Smooth muscle cell (in vitro differentiated cells): Measurements from ENCODE around the gene CA10. TPM values are rescaled to one million over a fixed set of nuclear protein-coding genes. Genes with fewer than 3 reads are reported as not detected.

ENCODE experiments used
- DNase-seq: peaks from one replicate; lab custom pipeline; 2025; ENCODE audit not compliant: unreplicated experiment; lab: John Stamatoyannopoulos, UW
- H2AFZ ChIP-seq: fragments of 200-600 bp; sonication (generic); 2 replicates; pipeline ENCODE4 v1.6.0; 2016; ENCODE audit warnings: antibody characterized with exemption, low read depth, mild to moderate bottlenecking
- H3F3A ChIP-seq: fragments of 200-600 bp; sonication (generic); 2 replicates; pipeline ENCODE4 v1.6.0; 2017; ENCODE audit warnings: antibody characterized with exemption, low read depth
- H3K27ac ChIP-seq: fragments of 200-600 bp; sonication (generic); 2 replicates; pipeline ENCODE4 v1.5.1; 2016; ENCODE audit warnings: low read depth, mild to moderate bottlenecking
- H3K27me3 ChIP-seq: fragments of 200-600 bp; sonication (generic); 2 replicates; pipeline ENCODE4 v1.6.1; 2016; ENCODE audit warnings: low read depth, mild to moderate bottlenecking
- H3K36me3 ChIP-seq: fragments of 200-600 bp; sonication (generic); 2 replicates; pipeline ENCODE4 v1.5.1; 2016; ENCODE audit warnings: low read depth
- H3K4me1 ChIP-seq: fragments of 200-600 bp; sonication (generic); 2 replicates; pipeline ENCODE4 v1.5.1; 2016; ENCODE audit warnings: low read depth
- H3K4me2 ChIP-seq: fragments of 200-600 bp; sonication (generic); 2 replicates; pipeline ENCODE4 v1.6.0; 2016; ENCODE audit warnings: mild to moderate bottlenecking
- H3K4me3 ChIP-seq: fragments of 200-600 bp; sonication (generic); 2 replicates; pipeline ENCODE4 v1.5.1; 2016; ENCODE audit warnings: mild to moderate bottlenecking
- H3K79me2 ChIP-seq: fragments of 200-600 bp; sonication (generic); 2 replicates; pipeline ENCODE4 v1.6.0; 2016; ENCODE audit warnings: low read depth, mild to moderate bottlenecking
- H3K9ac ChIP-seq: fragments of 200-600 bp; sonication (generic); 2 replicates; pipeline ENCODE4 v1.6.0; 2016; ENCODE audit warnings: low read depth
- H3K9me3 ChIP-seq: fragments of 200-600 bp; sonication (generic); replicated peaks from 2 replicates; pipeline ENCODE4 v1.5.1; 2016; ENCODE audit warnings: low read depth
- H4K20me1 ChIP-seq: fragments of 200-600 bp; sonication (generic); 2 replicates; pipeline ENCODE4 v1.6.0; 2016; ENCODE audit warnings: low read depth
- WGBS: methylation state at CpG from one replicate; pipeline ENCODE4 v1.1.7; 2016; ENCODE audit warnings: low lambda C conversion rate; 5-methylcytosine and 5-hydroxymethylcytosine counted together
- polyA plus RNA-seq: library from polyadenylated mRNA; unstranded; fragments of >200 nt; fragmentation: Nextera tagmentation; extraction: Ambion mirVana; gene quantifications from 2 replicates; pipeline ENCODE4 v1.2.1, GENCODE V29; 2016
- total RNA-seq: library from RNA; depleted of rRNA; stranded (reverse); fragments of >200 nt; gene quantifications from 2 replicates; pipeline ENCODE4 v1.2.3, GENCODE V29; 2014
- TF ChIP-seq, protein P1 (sequence below): fragments of 200-600 bp; sonication (generic); IDR thresholded peaks from 2 replicates; pipeline ENCODE4 v1.5.1; 2017; ENCODE audit warnings: borderline replicate concordance, mild to moderate bottlenecking, antibody characterized with exemption; ENCODE audit not compliant: insufficient read depth, poor library complexity, severe bottlenecking

Gene CA10
- total and polyA plus RNA-seq, 2 experiments from 2014 or later = 0.54 TPM; not detected in 1

- 34% methylated on average over 3 of the region's 3 CpGs for WGBS
- no peak overlapping the region for H3K4me2 ChIP-seq
- H3K4me1 ChIP-seq = no peaks in the 10 kb centered on the region
- H3K4me3 ChIP-seq = no peak overlapping the region
- no peak overlapping the region for H3K27ac ChIP-seq
- no peak overlapping the region for H3K9ac ChIP-seq
- H4K20me1 ChIP-seq = no peaks in the 10 kb centered on the region
- peaks cover 12% of the 10 kb centered on the region for H3K27me3 ChIP-seq
- TF ChIP-seq, protein P1, sequence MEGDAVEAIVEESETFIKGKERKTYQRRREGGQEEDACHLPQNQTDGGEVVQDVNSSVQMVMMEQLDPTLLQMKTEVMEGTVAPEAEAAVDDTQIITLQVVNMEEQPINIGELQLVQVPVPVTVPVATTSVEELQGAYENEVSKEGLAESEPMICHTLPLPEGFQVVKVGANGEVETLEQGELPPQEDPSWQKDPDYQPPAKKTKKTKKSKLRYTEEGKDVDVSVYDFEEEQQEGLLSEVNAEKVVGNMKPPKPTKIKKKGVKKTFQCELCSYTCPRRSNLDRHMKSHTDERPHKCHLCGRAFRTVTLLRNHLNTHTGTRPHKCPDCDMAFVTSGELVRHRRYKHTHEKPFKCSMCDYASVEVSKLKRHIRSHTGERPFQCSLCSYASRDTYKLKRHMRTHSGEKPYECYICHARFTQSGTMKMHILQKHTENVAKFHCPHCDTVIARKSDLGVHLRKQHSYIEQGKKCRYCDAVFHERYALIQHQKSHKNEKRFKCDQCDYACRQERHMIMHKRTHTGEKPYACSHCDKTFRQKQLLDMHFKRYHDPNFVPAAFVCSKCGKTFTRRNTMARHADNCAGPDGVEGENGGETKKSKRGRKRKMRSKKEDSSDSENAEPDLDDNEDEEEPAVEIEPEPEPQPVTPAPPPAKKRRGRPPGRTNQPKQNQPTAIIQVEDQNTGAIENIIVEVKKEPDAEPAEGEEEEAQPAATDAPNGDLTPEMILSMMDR = no peak
- no peaks in the 10 kb centered on the region for H3K9me3 ChIP-seq
- no peak overlapping the region for H2AFZ ChIP-seq
- no peak for DNase-seq
- H3F3A ChIP-seq = no peaks in the 10 kb centered on the region
- no peaks in the 10 kb centered on the region for H3K79me2 ChIP-seq
- no peaks in the 10 kb centered on the region for H3K36me3 ChIP-seq
Observed at GRCh38 chr17:51848451-51848850, 310.1 kb downstream of the CA10 start.

DNA sequence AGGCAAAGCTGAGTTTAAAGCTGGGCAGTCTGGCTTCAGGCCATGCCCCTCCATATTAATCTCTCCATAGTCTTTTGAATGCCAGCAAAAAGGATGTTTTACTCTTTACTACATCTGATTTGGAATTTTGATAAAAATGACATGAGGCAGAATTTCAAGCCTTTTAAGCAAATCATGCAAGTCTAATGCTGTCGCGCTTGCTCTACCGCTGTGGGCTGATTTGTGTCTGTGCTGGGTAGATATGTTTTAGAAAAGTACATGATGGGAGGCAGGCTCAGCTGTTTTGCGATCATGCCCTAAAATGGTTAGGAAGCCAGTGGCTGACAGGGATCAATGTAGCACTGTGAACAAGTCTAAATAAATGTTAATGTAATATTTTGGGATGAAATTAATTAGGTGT is 311.9 kb downstream of the CA10 start:
- H3K4me1 ChIP-seq = no peaks in the 10 kb centered on the region
- H3K4me3 ChIP-seq = no peak overlapping the region
- no peak overlapping the region for H2AFZ ChIP-seq
- peaks cover 12% of the 10 kb centered on the region for H3K27me3 ChIP-seq
- TF ChIP-seq, protein P1 = no peak
- H3F3A ChIP-seq = no peaks in the 10 kb centered on the region
- H3K79me2 ChIP-seq = no peaks in the 10 kb centered on the region
- no peaks in the 10 kb centered on the region for H3K36me3 ChIP-seq
- H3K9ac ChIP-seq = no peak overlapping the region
- WGBS = 86% methylated on average over 4 of the region's 4 CpGs
- H3K9me3 ChIP-seq = no peaks in the 10 kb centered on the region
- no peaks in the 10 kb centered on the region for H4K20me1 ChIP-seq
- no peak for DNase-seq
- H3K27ac ChIP-seq = no peak overlapping the region
- H3K4me2 ChIP-seq = no peak overlapping the region

DNA sequence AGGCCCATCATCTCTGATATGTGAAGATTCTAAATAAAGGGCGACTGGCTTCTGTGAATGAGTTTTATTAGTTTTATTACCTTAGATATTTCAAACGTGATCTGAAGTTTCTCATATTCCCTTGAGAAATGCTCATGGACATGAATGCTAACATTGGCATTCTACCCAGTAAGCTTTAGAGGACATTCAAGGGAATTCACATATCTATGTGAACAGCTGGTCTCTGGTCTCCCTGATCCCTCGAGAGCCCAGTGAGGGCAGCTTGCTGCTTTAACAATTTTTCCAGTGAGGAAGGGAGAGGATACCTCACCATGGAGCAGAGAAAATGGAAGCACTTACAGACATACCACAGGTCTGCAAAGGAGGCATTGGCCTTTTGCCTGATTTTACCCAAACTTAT is 312.7 kb downstream of the CA10 start:
- Histone ChIP-seq H4K20me1 (no peaks in the 10 kb centered on the region), H3K9ac (no peak overlapping the region), H3F3A (no peaks in the 10 kb centered on the region), H3K4me1 (no peaks in the 10 kb centered on the region), H3K27ac (no peak overlapping the region), H3K27me3 (peaks cover 12% of the 10 kb centered on the region), H3K9me3 (no peaks in the 10 kb centered on the region), H3K79me2 (no peaks in the 10 kb centered on the region), H3K4me3 (no peak overlapping the region), H3K4me2 (no peak overlapping the region), H3K36me3 (no peaks in the 10 kb centered on the region), H2AFZ (no peak overlapping the region)
- WGBS = 77% methylated on average over 3 of the region's 3 CpGs
- TF ChIP-seq, protein P1 = no peak
- DNase-seq = no peak

GRCh38 chr17:51842763-51843162 is 315.8 kb downstream of the CA10 start:
- H3K4me3 ChIP-seq = no peak overlapping the region
- no peak overlapping the region for H3K4me2 ChIP-seq
- H3K27ac ChIP-seq = no peak overlapping the region
- no peaks in the 10 kb centered on the region for H3F3A ChIP-seq
- no peak overlapping the region for H3K9ac ChIP-seq
- TF ChIP-seq, protein P1 = no peak
- H3K36me3 ChIP-seq = no peaks in the 10 kb centered on the region
- H2AFZ ChIP-seq = no peak overlapping the region
- H4K20me1 ChIP-seq = no peaks in the 10 kb centered on the region
- peaks cover 6% of the 10 kb centered on the region for H3K27me3 ChIP-seq
- H3K4me1 ChIP-seq = no peaks in the 10 kb centered on the region
- H3K79me2 ChIP-seq = no peaks in the 10 kb centered on the region
- no peak for DNase-seq
- H3K9me3 ChIP-seq = no peaks in the 10 kb centered on the region
